ENCODE measurements around the gene ZNF302.

GRCh38 chr19:34667349-34668076 is 10.0 kb upstream of the ZNF302 start:
- TF ChIP-seq TAF1 (IDR thresholded peaks at IDR 0.05; ENCODE audit: low read depth) (no peak), CTCF (IDR thresholded peaks at IDR 0.05; ENCODE audit: poor library complexity, severe bottlenecking) (no peak), EZH2 (IDR thresholded peaks at IDR 0.05; ENCODE audit: borderline replicate concordance, insufficient read depth, low read length, poor library complexity, severe bottlenecking) (no peak), REST (IDR thresholded peaks at IDR 0.05; ENCODE audit: borderline replicate concordance) (no peak), POLR2AphosphoS5 (IDR thresholded peaks at IDR 0.05) (no peak), RAD21 (conservative IDR thresholded peaks at IDR 0.05) (no peak), MXI1 (conservative IDR thresholded peaks at IDR 0.05; ENCODE audit: poor library complexity, severe bottlenecking) (no peak), SMC3 (conservative IDR thresholded peaks at IDR 0.05; ENCODE audit: poor library complexity) (no peak)
